WTC11 (cell line): Measurements from ENCODE around the gene TCEAL2.
"Not testable (repeated sequence)": the region's sequence is repeated elsewhere in the genome, so short reads cannot be mapped to it uniquely, and the experiment has no call there.

Source experiments
- CBFB ChIP-seq: sonication (generic); formaldehyde crosslinking; IDR thresholded peaks from 2 replicates; pipeline ENCODE4 v1.8.1; 2022; ENCODE audit warnings: mild to moderate bottlenecking, low read depth, missing genetic modification reagents
- CREB1 ChIP-seq: sonication (generic); formaldehyde crosslinking; IDR thresholded peaks from 2 replicates; pipeline ENCODE4 v1.8.0; 2023; ENCODE audit warnings: mild to moderate bottlenecking, missing genetic modification reagents
- E2F5 ChIP-seq: sonication (generic); formaldehyde crosslinking; IDR thresholded peaks from 2 replicates; pipeline ENCODE4 v1.8.1; 2022; ENCODE audit warnings: mild to moderate bottlenecking, moderate library complexity, missing genetic modification reagents
- MLX ChIP-seq: sonication (generic); formaldehyde crosslinking; IDR thresholded peaks from 2 replicates; pipeline ENCODE4 v1.8.1; 2023; ENCODE audit warnings: mild to moderate bottlenecking, missing genetic modification reagents, moderate library complexity
- RELA ChIP-seq: sonication (generic); formaldehyde crosslinking; IDR thresholded peaks from 2 replicates; pipeline ENCODE4 v1.8.1; 2022; ENCODE audit warnings: missing genetic modification reagents, mild to moderate bottlenecking, borderline replicate concordance
- TF ChIP-seq, protein P1 (sequence below): fragments of 200-600 bp; IDR thresholded peaks from 2 replicates; pipeline ENCODE4 v1.8.0; 2022; ENCODE audit warnings: antibody characterized with exemption
- TF ChIP-seq, protein P2 (sequence below): sonication (generic); formaldehyde crosslinking; IDR thresholded peaks from 2 replicates; pipeline ENCODE4 v1.8.1; 2023; ENCODE audit warnings: mild to moderate bottlenecking, missing genetic modification reagents, moderate library complexity

DNA sequence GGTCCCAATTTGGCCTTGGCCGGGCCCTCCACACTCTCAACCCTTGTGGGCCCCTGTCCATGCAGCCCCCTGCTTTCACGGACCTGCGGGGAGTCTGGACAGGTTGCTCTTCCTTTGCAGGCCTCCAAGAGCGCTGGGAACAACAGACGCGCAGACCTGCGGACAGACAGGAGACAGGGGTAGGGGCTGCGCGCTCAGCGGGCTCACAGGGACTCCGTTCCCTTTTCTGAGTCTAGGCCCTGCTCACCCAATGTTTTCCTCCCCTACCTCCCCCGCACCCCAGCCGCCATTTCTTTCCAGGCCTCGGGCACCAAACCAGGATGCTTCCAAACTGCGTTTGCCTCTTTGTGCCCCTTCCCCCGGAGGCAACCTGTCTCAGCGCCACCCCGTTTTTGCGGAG is 16.2 kb downstream of the TCEAL2 start:
- TF ChIP-seq E2F5 (CRISPR knock-in tag); MLX (CRISPR knock-in tag); RELA (CRISPR knock-in tag); CREB1; CBFB (CRISPR knock-in tag): not testable (repeated sequence)
- TF ChIP-seq, protein P1, sequence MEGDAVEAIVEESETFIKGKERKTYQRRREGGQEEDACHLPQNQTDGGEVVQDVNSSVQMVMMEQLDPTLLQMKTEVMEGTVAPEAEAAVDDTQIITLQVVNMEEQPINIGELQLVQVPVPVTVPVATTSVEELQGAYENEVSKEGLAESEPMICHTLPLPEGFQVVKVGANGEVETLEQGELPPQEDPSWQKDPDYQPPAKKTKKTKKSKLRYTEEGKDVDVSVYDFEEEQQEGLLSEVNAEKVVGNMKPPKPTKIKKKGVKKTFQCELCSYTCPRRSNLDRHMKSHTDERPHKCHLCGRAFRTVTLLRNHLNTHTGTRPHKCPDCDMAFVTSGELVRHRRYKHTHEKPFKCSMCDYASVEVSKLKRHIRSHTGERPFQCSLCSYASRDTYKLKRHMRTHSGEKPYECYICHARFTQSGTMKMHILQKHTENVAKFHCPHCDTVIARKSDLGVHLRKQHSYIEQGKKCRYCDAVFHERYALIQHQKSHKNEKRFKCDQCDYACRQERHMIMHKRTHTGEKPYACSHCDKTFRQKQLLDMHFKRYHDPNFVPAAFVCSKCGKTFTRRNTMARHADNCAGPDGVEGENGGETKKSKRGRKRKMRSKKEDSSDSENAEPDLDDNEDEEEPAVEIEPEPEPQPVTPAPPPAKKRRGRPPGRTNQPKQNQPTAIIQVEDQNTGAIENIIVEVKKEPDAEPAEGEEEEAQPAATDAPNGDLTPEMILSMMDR, result not testable (repeated sequence)
- TF ChIP-seq, protein P2, sequence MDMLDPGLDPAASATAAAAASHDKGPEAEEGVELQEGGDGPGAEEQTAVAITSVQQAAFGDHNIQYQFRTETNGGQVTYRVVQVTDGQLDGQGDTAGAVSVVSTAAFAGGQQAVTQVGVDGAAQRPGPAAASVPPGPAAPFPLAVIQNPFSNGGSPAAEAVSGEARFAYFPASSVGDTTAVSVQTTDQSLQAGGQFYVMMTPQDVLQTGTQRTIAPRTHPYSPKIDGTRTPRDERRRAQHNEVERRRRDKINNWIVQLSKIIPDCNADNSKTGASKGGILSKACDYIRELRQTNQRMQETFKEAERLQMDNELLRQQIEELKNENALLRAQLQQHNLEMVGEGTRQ (CRISPR knock-in tag), result not testable (repeated sequence)
